NCI-H2029 treated with DMSO at 0.1 percent for 48 hours (cell line): Measurements from ENCODE around the gene PTPRM.

ENCODE experiments used
- DNase-seq: peaks from one replicate; lab custom pipeline; 2025; lab: John Stamatoyannopoulos, UW

Gene PTPRM

GRCh38 chr18:7855671-7856070, 288.6 kb downstream of the PTPRM start:
- no peak for DNase-seq

- no peak for DNase-seq
These were observed 289.0 kb downstream of the PTPRM start for GRCh38 chr18:7856116-7856515.

- no peak for DNase-seq
These were observed 289.6 kb downstream of the PTPRM start for GRCh38 chr18:7856733-7857132.

GRCh38 chr18:7857562-7857961, 290.4 kb downstream of the PTPRM start:
- DNase-seq = no peak

GRCh38 chr18:7859122-7859521, 292.0 kb downstream of the PTPRM start:
- no peak for DNase-seq

- no peak for DNase-seq
These were observed 303.1 kb downstream of the PTPRM start for GRCh38 chr18:7870266-7870665.

GRCh38 chr18:7870855-7871254, 303.7 kb downstream of the PTPRM start:
- no peak for DNase-seq

- DNase-seq = no peak
These were observed 304.7 kb downstream of the PTPRM start for GRCh38 chr18:7871560-7872456.

- peak; percentile 74 for DNase-seq
These were observed 305.5 kb downstream of the PTPRM start for GRCh38 chr18:7872569-7872968.

GRCh38 chr18:7873316-7873715, 306.2 kb downstream of the PTPRM start:
- DNase-seq = no peak

GRCh38 chr18:7876354-7877104, 309.4 kb downstream of the PTPRM start:
- DNase-seq = no peak

GRCh38 chr18:7877609-7878008, 310.5 kb downstream of the PTPRM start:
- no peak for DNase-seq

GRCh38 chr18:7878265-7879211, 311.4 kb downstream of the PTPRM start:
- peak; percentile 9 for DNase-seq

GRCh38 chr18:7879717-7880116, 312.6 kb downstream of the PTPRM start:
- no peak for DNase-seq

GRCh38 chr18:7885865-7886264, 318.7 kb downstream of the PTPRM start:
- DNase-seq = no peak

GRCh38 chr18:7886436-7886835, 319.3 kb downstream of the PTPRM start:
- DNase-seq = no peak

- no peak for DNase-seq
These were observed 322.4 kb downstream of the PTPRM start for GRCh38 chr18:7889515-7889914.

- DNase-seq = no peak
These were observed 323.0 kb downstream of the PTPRM start for GRCh38 chr18:7890075-7890474.

- no peak for DNase-seq
These were observed 325.4 kb downstream of the PTPRM start for GRCh38 chr18:7892556-7892955.

- no peak for DNase-seq
These were observed 327.5 kb downstream of the PTPRM start for GRCh38 chr18:7894592-7894991.

- no peak for DNase-seq
These were observed 328.2 kb downstream of the PTPRM start for GRCh38 chr18:7895346-7895745.

GRCh38 chr18:7896161-7896560, 329.0 kb downstream of the PTPRM start:
- DNase-seq = no peak
